HEK293T (cell line): ENCODE results near the gene MAGEA4.

Experiments
- CTCF ChIA-PET: fragments of 350-600 bp; formaldehyde crosslinking; extraction: SDS; loops from one replicate; lab custom pipeline; 2021; ENCODE audit warnings: antibody characterized with exemption, inconsistent platforms; lab: Yijun Ruan, JAX
- POLR2A ChIA-PET: fragments of 350-600 bp; formaldehyde crosslinking; extraction: SDS; loops from one replicate; lab custom pipeline; 2020; ENCODE audit warnings: antibody characterized with exemption, inconsistent platforms; lab: Yijun Ruan, JAX
- DNase-seq: peaks from one replicate; pipeline ENCODE4 v3.0.0; 2012; ENCODE audit warnings: mixed read lengths; ENCODE audit errors: extremely low spot score
- ARNT ChIP-seq: fragments of 450-650 bp; IDR thresholded peaks from 2 replicates; pipeline ENCODE4 v1.6.1; 2017; ENCODE audit warnings: mild to moderate bottlenecking
- CTBP1 ChIP-seq: fragments of 450-650 bp; IDR thresholded peaks from 2 replicates; pipeline ENCODE4 v1.6.1; 2016; ENCODE audit warnings: borderline replicate concordance
- ELF4 ChIP-seq: fragments of 450-650 bp; IDR thresholded peaks from 2 replicates; pipeline ENCODE4 v1.6.1; 2017; ENCODE audit warnings: antibody characterized with exemption
- FOXA1 ChIP-seq: fragments of 450-650 bp; IDR thresholded peaks from 2 replicates; pipeline ENCODE4 v1.6.1; 2016; ENCODE audit warnings: mild to moderate bottlenecking
- FOXK2 ChIP-seq: fragments of 450-650 bp; IDR thresholded peaks from 2 replicates; pipeline ENCODE4 v1.6.1; 2016; ENCODE audit warnings: mild to moderate bottlenecking
- HDGF ChIP-seq: fragments of 450-650 bp; IDR thresholded peaks from 2 replicates; pipeline ENCODE4 v1.6.1; 2017; ENCODE audit warnings: antibody characterized with exemption, borderline replicate concordance
- LEF1 ChIP-seq: fragments of 450-650 bp; IDR thresholded peaks from 2 replicates; pipeline ENCODE4 v1.6.1; 2017; ENCODE audit warnings: mild to moderate bottlenecking, borderline replicate concordance
- NFRKB ChIP-seq: fragments of 450-650 bp; IDR thresholded peaks from 2 replicates; pipeline ENCODE4 v1.6.1; 2016; ENCODE audit warnings: mild to moderate bottlenecking, moderate library complexity
- SP1 ChIP-seq: fragments of 450-650 bp; IDR thresholded peaks from 2 replicates; pipeline ENCODE4 v1.6.1; 2017
- SUZ12 ChIP-seq: fragments of 450-650 bp; IDR thresholded peaks from 2 replicates; pipeline ENCODE4 v1.6.1; 2016; ENCODE audit warnings: mild to moderate bottlenecking
- TARDBP ChIP-seq: fragments of 450-650 bp; IDR thresholded peaks from 2 replicates; pipeline ENCODE4 v1.6.1; 2016
- ZNF384 ChIP-seq: fragments of 450-650 bp; IDR thresholded peaks from 2 replicates; pipeline ENCODE4 v1.6.1; 2016
- TF ChIP-seq, protein P1 (sequence below): fragments of 450-650 bp; IDR thresholded peaks from 2 replicates; pipeline ENCODE4 v1.6.1; 2016

Gene MAGEA4

GRCh38 chrX:151970027-151970426 lies 57.3 kb downstream of the MAGEA4 start:
- TF ChIP-seq SUZ12 = no peak
- no peak for TF ChIP-seq SP1
- TF ChIP-seq ELF4 = no peak
- TF ChIP-seq FOXA1 = no peak
- no peak for TF ChIP-seq LEF1
- no peak for TF ChIP-seq ARNT
- TF ChIP-seq, protein P1, sequence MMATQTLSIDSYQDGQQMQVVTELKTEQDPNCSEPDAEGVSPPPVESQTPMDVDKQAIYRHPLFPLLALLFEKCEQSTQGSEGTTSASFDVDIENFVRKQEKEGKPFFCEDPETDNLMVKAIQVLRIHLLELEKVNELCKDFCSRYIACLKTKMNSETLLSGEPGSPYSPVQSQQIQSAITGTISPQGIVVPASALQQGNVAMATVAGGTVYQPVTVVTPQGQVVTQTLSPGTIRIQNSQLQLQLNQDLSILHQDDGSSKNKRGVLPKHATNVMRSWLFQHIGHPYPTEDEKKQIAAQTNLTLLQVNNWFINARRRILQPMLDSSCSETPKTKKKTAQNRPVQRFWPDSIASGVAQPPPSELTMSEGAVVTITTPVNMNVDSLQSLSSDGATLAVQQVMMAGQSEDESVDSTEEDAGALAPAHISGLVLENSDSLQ = no peak
- no peak for TF ChIP-seq CTBP1
- no peak for TF ChIP-seq FOXK2
- TF ChIP-seq TARDBP = no peak
- no peak for TF ChIP-seq HDGF
- ChIA-PET CTCF (no interaction called here), POLR2A (no interaction called here)
- no peak for DNase-seq

DNA sequence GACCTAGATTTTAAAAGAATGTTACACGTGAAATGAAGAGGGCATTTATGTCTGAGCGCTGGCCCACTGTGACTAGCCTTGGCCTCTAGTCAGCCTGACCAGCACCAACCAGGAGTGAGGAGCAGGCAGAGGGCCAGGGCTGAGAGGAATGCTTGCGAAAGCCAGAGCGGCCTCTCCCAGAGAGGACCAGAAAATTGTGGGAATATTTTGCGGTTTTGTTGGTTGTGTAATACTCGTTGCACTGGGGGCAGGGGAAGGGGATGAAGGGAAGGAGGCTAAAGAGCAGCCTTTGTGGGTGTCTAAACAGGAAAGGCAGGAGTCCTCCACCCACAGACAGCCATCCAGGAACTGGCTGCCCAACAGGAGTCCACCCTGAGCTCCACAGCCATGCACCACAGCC lies 58.0 kb downstream of the MAGEA4 start:
- POLR2A ChIA-PET = no interaction called here
- TF ChIP-seq ELF4 (no peak), FOXK2 (no peak), ZNF384 (no peak)
- no peak for DNase-seq
- CTCF ChIA-PET = no interaction called here

- ChIA-PET POLR2A (no interaction called here), CTCF (no interaction called here)
- no peak for DNase-seq
- TF ChIP-seq SP1 (no peak), FOXA1 (no peak)
These were observed 60.5 kb downstream of the MAGEA4 start for GRCh38 chrX:151973060-151973661.

DNA sequence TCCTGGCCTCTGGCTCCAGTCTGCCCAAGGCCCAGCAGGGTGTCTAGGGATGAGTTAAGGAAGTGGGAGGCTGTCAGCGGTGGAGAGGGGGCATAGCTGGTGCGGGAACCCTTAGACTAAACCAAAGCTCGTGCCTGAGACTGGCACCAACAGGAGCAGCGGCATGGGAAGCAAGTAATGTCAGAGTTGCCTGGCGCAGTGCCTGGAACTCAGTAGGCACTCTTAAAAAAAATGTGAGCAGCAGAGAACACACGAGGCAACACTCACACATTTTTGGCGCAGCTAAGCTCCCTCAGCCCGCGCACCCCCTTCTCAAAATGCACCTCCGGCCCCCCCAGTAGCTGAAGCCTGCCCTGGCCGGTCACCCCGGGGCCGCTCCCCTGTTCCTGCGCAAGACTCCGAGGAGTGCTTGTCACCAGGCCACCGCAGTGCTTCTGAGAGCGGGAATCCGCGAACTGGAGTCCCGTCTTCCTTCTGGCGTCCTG lies 61.2 kb downstream of the MAGEA4 start:
- ChIA-PET POLR2A (no interaction called here), CTCF (no interaction called here)
- no peak for TF ChIP-seq FOXK2
- no peak for TF ChIP-seq TARDBP
- no peak for TF ChIP-seq NFRKB
- no peak for TF ChIP-seq LEF1
- no peak for TF ChIP-seq SP1
- no peak for TF ChIP-seq SUZ12
- no peak for TF ChIP-seq ELF4
- no peak for DNase-seq
